ENCODE data around the gene TNRC18.

- TF ChIP-seq, protein P1, sequence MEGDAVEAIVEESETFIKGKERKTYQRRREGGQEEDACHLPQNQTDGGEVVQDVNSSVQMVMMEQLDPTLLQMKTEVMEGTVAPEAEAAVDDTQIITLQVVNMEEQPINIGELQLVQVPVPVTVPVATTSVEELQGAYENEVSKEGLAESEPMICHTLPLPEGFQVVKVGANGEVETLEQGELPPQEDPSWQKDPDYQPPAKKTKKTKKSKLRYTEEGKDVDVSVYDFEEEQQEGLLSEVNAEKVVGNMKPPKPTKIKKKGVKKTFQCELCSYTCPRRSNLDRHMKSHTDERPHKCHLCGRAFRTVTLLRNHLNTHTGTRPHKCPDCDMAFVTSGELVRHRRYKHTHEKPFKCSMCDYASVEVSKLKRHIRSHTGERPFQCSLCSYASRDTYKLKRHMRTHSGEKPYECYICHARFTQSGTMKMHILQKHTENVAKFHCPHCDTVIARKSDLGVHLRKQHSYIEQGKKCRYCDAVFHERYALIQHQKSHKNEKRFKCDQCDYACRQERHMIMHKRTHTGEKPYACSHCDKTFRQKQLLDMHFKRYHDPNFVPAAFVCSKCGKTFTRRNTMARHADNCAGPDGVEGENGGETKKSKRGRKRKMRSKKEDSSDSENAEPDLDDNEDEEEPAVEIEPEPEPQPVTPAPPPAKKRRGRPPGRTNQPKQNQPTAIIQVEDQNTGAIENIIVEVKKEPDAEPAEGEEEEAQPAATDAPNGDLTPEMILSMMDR (IDR thresholded peaks at IDR 0.05): no peak
- no peak for TF ChIP-seq EZH2 (IDR thresholded peaks at IDR 0.05; ENCODE audit: borderline replicate concordance, insufficient read depth, low read depth, low read length, poor library complexity, severe bottlenecking)
Observed at GRCh38 chr7:5266191-5267028, 157.2 kb downstream of the TNRC18 start.

Data from B cell (primary cell).